AG09309 (cell line): ENCODE data around the gene PSKH1.

ENCODE experiments used
- DNase-seq: peaks from one replicate; pipeline ENCODE4 v3.0.0-alpha.2; 2010; ENCODE audit warnings: low read depth
- H3K4me3 ChIP-seq: 2 replicates; pipeline ENCODE4 v1.5.1; 2011; ENCODE audit warnings: mild to moderate bottlenecking, low read depth, low read length, moderate library complexity; ENCODE audit not compliant: control insufficient read depth
- CTCF ChIP-seq: IDR thresholded peaks from 2 replicates; pipeline ENCODE4 v1.5.1; 2011; ENCODE audit warnings: mild to moderate bottlenecking, low read depth, low read length, inconsistent platforms; ENCODE audit not compliant: insufficient read depth, control insufficient read depth; ENCODE audit errors: missing control alignments

PSKH1 gene

GRCh38 chr16:67868290-67868689 is 24.8 kb upstream of the PSKH1 start:
- no peak for DNase-seq
- TF ChIP-seq CTCF = no peak

GRCh38 chr16:67869653-67870052 is 23.4 kb upstream of the PSKH1 start:
- no peak overlapping the region for H3K4me3 ChIP-seq
- TF ChIP-seq CTCF = no peak
- DNase-seq = no peak

More at GRCh38 chr16:67868290-67868689, 24.8 kb upstream of the PSKH1 start:
- no peak overlapping the region for H3K4me3 ChIP-seq

GRCh38 chr16:67871256-67871655 is 21.8 kb upstream of the PSKH1 start:
- no peak overlapping the region for H3K4me3 ChIP-seq
- TF ChIP-seq CTCF = no peak
- no peak for DNase-seq

GRCh38 chr16:67872131-67872630 is 20.9 kb upstream of the PSKH1 start:
- TF ChIP-seq CTCF = no peak
- DNase-seq = no peak

GRCh38 chr16:67872631-67873434 is 20.2 kb upstream of the PSKH1 start, which contains the start of gene EDC4:
Gene EDC4, plus strand, starts transcription at chr16:67873052. Its CDS starts 210 bp downstream, at chr16:67873262.
- peak within 1 kb of the TSS; percentile 84 for H3K4me3 ChIP-seq
- DNase-seq = no peak
- no peak for TF ChIP-seq CTCF

More at GRCh38 chr16:67872131-67872630, 20.9 kb upstream of the PSKH1 start:
- H3K4me3 ChIP-seq = no peak overlapping the region

- no peak for TF ChIP-seq CTCF
- H3K4me3 ChIP-seq = peak overlapping the region; percentile 84
- DNase-seq = no peak
These were observed 19.4 kb upstream of the PSKH1 start for GRCh38 chr16:67873435-67874370.
